ENCODE measurements around the gene PRR7.

PRR7 gene

DNA sequence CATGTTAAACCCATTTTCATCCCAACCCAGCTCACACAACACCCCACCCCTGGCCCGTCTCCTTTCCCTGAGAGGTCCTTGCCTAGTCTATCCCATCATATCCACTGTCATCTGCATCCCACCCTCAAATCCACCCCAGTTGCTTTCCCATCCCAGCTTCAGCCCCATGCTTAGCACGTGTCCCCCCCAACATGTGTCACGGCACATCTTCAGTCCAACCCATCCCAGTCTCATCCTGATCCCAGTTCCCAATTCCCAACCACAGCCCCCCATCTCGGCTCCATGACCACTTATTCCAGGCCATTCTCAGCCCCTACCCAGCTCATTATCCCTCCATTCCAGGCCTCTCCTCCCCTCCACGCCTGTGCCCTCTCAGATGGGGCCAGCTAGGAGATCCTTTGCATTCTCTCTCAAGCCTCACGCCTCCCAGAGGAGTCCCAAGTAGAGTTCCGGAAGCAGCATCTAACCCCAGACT, 27.4 kb downstream of the PRR7 start (continued):
- TF ChIP-seq, protein P1, sequence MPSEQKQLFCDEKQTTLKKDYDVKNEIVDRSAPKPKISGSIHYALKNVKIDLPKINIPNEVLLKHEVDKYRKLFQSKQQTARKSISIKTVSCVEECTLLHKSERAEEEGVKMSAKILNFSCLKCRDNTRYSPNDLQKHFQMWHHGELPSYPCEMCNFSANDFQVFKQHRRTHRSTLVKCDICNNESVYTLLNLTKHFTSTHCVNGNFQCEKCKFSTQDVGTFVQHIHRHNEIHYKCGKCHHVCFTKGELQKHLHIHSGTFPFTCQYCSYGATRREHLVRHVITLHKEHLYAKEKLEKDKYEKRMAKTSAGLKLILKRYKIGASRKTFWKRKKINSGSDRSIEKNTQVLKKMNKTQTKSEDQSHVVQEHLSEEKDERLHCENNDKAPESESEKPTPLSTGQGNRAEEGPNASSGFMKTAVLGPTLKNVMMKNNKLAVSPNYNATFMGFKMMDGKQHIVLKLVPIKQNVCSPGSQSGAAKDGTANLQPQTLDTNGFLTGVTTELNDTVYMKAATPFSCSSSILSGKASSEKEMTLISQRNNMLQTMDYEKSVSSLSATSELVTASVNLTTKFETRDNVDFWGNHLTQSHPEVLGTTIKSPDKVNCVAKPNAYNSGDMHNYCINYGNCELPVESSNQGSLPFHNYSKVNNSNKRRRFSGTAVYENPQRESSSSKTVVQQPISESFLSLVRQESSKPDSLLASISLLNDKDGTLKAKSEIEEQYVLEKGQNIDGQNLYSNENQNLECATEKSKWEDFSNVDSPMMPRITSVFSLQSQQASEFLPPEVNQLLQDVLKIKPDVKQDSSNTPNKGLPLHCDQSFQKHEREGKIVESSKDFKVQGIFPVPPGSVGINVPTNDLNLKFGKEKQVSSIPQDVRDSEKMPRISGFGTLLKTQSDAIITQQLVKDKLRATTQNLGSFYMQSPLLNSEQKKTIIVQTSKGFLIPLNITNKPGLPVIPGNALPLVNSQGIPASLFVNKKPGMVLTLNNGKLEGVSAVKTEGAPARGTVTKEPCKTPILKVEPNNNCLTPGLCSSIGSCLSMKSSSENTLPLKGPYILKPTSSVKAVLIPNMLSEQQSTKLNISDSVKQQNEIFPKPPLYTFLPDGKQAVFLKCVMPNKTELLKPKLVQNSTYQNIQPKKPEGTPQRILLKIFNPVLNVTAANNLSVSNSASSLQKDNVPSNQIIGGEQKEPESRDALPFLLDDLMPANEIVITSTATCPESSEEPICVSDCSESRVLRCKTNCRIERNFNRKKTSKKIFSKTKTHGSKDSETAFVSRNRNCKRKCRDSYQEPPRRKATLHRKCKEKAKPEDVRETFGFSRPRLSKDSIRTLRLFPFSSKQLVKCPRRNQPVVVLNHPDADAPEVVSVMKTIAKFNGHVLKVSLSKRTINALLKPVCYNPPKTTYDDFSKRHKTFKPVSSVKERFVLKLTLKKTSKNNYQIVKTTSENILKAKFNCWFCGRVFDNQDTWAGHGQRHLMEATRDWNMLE (tag by site-specific recombination; conservative IDR thresholded peaks at IDR 0.05; ENCODE audit: low read depth) = no peak
- TF ChIP-seq ZNF175 (tag by site-specific recombination; IDR thresholded peaks at IDR 0.05) (no peak), ZNF2 (tag by site-specific recombination; IDR thresholded peaks at IDR 0.05) (no peak), ZNF692 (tag by site-specific recombination; IDR thresholded peaks at IDR 0.05) (0 out of 2 replicates have a peak, but pooled peaks have one; percentile 24), ZNF239 (tag by site-specific recombination; IDR thresholded peaks at IDR 0.05) (no peak), ZNF596 (tag by site-specific recombination; IDR thresholded peaks at IDR 0.05) (no peak), GLIS2 (tag by site-specific recombination; IDR thresholded peaks at IDR 0.05) (peak; percentile 67), ATF2 (tag by site-specific recombination; IDR thresholded peaks at IDR 0.05; ENCODE audit: low read depth) (no peak), AEBP2 (tag by site-specific recombination; IDR thresholded peaks at IDR 0.05; ENCODE audit: borderline replicate concordance) (no peak), ZBTB17 (tag by site-specific recombination; IDR thresholded peaks at IDR 0.05) (peak; percentile 57; the same call in 1 of the 2 replicates), ZNF140 (tag by site-specific recombination; IDR thresholded peaks at IDR 0.05) (no peak), ZNF600 (tag by site-specific recombination; IDR thresholded peaks at IDR 0.05) (peak; percentile 90), ZFP3 (tag by site-specific recombination; IDR thresholded peaks at IDR 0.05; ENCODE audit: low read depth) (no peak), BCL11A (tag by site-specific recombination; IDR thresholded peaks at IDR 0.05; ENCODE audit: low read depth) (no peak), ZNF677 (tag by site-specific recombination; IDR thresholded peaks at IDR 0.05) (no peak), ZNF274 (IDR thresholded peaks at IDR 0.05; ENCODE audit: low read length) (no peak), ZNF274 (tag by site-specific recombination; IDR thresholded peaks at IDR 0.05; ENCODE audit: borderline replicate concordance) (no peak), ZNF792 (tag by site-specific recombination; IDR thresholded peaks at IDR 0.05) (no peak), PRDM4 (tag by site-specific recombination; IDR thresholded peaks at IDR 0.05) (no peak), HOXA7 (CRISPR knock-in tag; IDR thresholded peaks at IDR 0.05; ENCODE audit: borderline replicate concordance) (no peak), ZBTB20 (tag by site-specific recombination; IDR thresholded peaks at IDR 0.05) (peak; percentile 27; the same call in 1 of the 2 replicates), YY1 (tag by site-specific recombination; IDR thresholded peaks at IDR 0.05) (no peak), ZNF423 (tag by site-specific recombination; IDR thresholded peaks at IDR 0.05) (no peak), ZNF449 (tag by site-specific recombination; IDR thresholded peaks at IDR 0.05) (no peak)
- TF ChIP-seq, protein P2, sequence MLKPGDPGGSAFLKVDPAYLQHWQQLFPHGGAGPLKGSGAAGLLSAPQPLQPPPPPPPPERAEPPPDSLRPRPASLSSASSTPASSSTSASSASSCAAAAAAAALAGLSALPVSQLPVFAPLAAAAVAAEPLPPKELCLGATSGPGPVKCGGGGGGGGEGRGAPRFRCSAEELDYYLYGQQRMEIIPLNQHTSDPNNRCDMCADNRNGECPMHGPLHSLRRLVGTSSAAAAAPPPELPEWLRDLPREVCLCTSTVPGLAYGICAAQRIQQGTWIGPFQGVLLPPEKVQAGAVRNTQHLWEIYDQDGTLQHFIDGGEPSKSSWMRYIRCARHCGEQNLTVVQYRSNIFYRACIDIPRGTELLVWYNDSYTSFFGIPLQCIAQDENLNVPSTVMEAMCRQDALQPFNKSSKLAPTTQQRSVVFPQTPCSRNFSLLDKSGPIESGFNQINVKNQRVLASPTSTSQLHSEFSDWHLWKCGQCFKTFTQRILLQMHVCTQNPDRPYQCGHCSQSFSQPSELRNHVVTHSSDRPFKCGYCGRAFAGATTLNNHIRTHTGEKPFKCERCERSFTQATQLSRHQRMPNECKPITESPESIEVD (tag by site-specific recombination; IDR thresholded peaks at IDR 0.05) = no peak
